WTC11 (cell line): Measurements from ENCODE around the gene TAS2R10. TPM values are rescaled to one million over a fixed set of nuclear protein-coding genes. Genes with fewer than 3 reads are reported as not detected.

Source experiments
- ATAC-seq: fragments of 200-7000 bp; cut with Tn5 transposase; 2 replicates; pipeline ENCODE4 v1.10.0; 2021; ENCODE audit warnings: mild to moderate bottlenecking, moderate library complexity
- CTCF ChIA-PET: fragments of 300-600 bp; sonication (Branson Sonifier 250); formaldehyde crosslinking; loops from one replicate; lab custom pipeline; 2021; ENCODE audit warnings: antibody characterized with exemption; lab: Charles Lee
- POLR2A ChIA-PET: fragments of 350-600 bp; sonication (Branson Sonifier 250); formaldehyde crosslinking; loops from one replicate; lab custom pipeline; 2021; ENCODE audit warnings: antibody characterized with exemption; lab: Charles Lee
- DNase-seq: peaks from one replicate; pipeline ENCODE4 v3.0.0; 2021; ENCODE audit warnings: low spot score
- H3K27ac Mint-ChIP-seq: 2 replicates; pipeline ENCODE4 v1.8.0; 2021; ENCODE audit warnings: mixed read lengths
- H3K27me3 Mint-ChIP-seq: 2 replicates; pipeline ENCODE4 v1.8.0; 2021; ENCODE audit warnings: low read depth, mild to moderate bottlenecking, moderate library complexity, mixed read lengths
- H3K36me3 Mint-ChIP-seq: 2 replicates; pipeline ENCODE4 v1.8.0; 2021; ENCODE audit warnings: mixed read lengths
- H3K4me1 Mint-ChIP-seq: 2 replicates; pipeline ENCODE4 v1.8.0; 2022; ENCODE audit warnings: mixed read lengths
- H3K4me3 Mint-ChIP-seq: 2 replicates; pipeline ENCODE4 v1.8.0; 2021; ENCODE audit warnings: mild to moderate bottlenecking, moderate library complexity, mixed read lengths
- H3K9me3 Mint-ChIP-seq: 2 replicates; pipeline ENCODE4 v1.8.0; 2021; ENCODE audit warnings: mixed read lengths
- CREM ChIP-seq: sonication (generic); formaldehyde crosslinking; IDR thresholded peaks from 2 replicates; pipeline ENCODE4 v1.8.1; 2022; ENCODE audit warnings: mild to moderate bottlenecking, missing genetic modification reagents, moderate library complexity
- FOXJ3 ChIP-seq: sonication (generic); formaldehyde crosslinking; IDR thresholded peaks from 2 replicates; pipeline ENCODE4 v1.9.0; 2021; ENCODE audit warnings: missing genetic modification reagents, mild to moderate bottlenecking, borderline replicate concordance
- GRHL2 ChIP-seq: fragments of 250-450 bp; sonication (Bioruptor Pico); IDR thresholded peaks from 2 replicates; pipeline ENCODE4 v1.8.0; 2022; ENCODE audit warnings: mild to moderate bottlenecking, moderate library complexity; ENCODE audit not compliant: insufficient replicate concordance, severe bottlenecking
- HMGA2 ChIP-seq: fragments of 250-450 bp; sonication (Bioruptor Pico); IDR thresholded peaks from 2 replicates; pipeline ENCODE4 v1.4.0; 2021; ENCODE audit warnings: mild to moderate bottlenecking, moderate library complexity
- HMGXB4 ChIP-seq: sonication (generic); formaldehyde crosslinking; IDR thresholded peaks from 2 replicates; pipeline ENCODE4 v1.8.1; 2023; ENCODE audit warnings: mild to moderate bottlenecking, moderate library complexity, missing genetic modification reagents
- IRF2 ChIP-seq: sonication (generic); formaldehyde crosslinking; IDR thresholded peaks from 2 replicates; pipeline ENCODE4 v1.8.0; 2022; ENCODE audit warnings: low read depth, missing genetic modification reagents, borderline replicate concordance
- JUN ChIP-seq: sonication (generic); formaldehyde crosslinking; IDR thresholded peaks from 2 replicates; pipeline ENCODE4 v1.8.0; 2023; ENCODE audit warnings: mild to moderate bottlenecking, missing genetic modification reagents
- MAX ChIP-seq: sonication (generic); formaldehyde crosslinking; IDR thresholded peaks from 2 replicates; pipeline ENCODE4 v1.8.0; 2022; ENCODE audit warnings: mild to moderate bottlenecking, missing genetic modification reagents
- NFATC4 ChIP-seq: fragments of 250-450 bp; sonication (Bioruptor Pico); IDR thresholded peaks from 2 replicates; pipeline ENCODE4 v1.9.0; 2021; ENCODE audit warnings: mild to moderate bottlenecking
- NFYB ChIP-seq: sonication (generic); formaldehyde crosslinking; conservative IDR thresholded peaks from 2 replicates; pipeline ENCODE4 v1.8.0; 2022; ENCODE audit warnings: low read depth, missing genetic modification reagents
- NR1H2 ChIP-seq: sonication (generic); formaldehyde crosslinking; IDR thresholded peaks from 2 replicates; pipeline ENCODE4 v1.9.0; 2021; ENCODE audit warnings: mild to moderate bottlenecking, moderate library complexity, missing genetic modification reagents
- NR3C1 ChIP-seq: sonication (generic); formaldehyde crosslinking; conservative IDR thresholded peaks from 2 replicates; pipeline ENCODE4 v1.8.1; 2023; ENCODE audit warnings: low read depth, mild to moderate bottlenecking, missing genetic modification reagents
- OVOL2 ChIP-seq: fragments of 250-450 bp; sonication (Bioruptor Pico); IDR thresholded peaks from 2 replicates; pipeline ENCODE4 v1.9.0; 2021; ENCODE audit warnings: mild to moderate bottlenecking, borderline replicate concordance
- PREB ChIP-seq: sonication (generic); formaldehyde crosslinking; IDR thresholded peaks from 2 replicates; pipeline ENCODE4 v1.8.1; 2022; ENCODE audit warnings: mild to moderate bottlenecking, missing genetic modification reagents, moderate library complexity, borderline replicate concordance
- USF1 ChIP-seq: sonication (generic); formaldehyde crosslinking; IDR thresholded peaks from 2 replicates; pipeline ENCODE4 v1.8.0; 2022; ENCODE audit warnings: mild to moderate bottlenecking, missing genetic modification reagents
- ZBTB21 ChIP-seq: sonication (generic); formaldehyde crosslinking; IDR thresholded peaks from 2 replicates; pipeline ENCODE4 v1.8.1; 2023; ENCODE audit warnings: mild to moderate bottlenecking, missing genetic modification reagents, borderline replicate concordance
- ZBTB43 ChIP-seq: sonication (generic); formaldehyde crosslinking; IDR thresholded peaks from 2 replicates; pipeline ENCODE4 v1.8.1; 2023; ENCODE audit warnings: mild to moderate bottlenecking, missing genetic modification reagents
- ZNF121 ChIP-seq: sonication (generic); formaldehyde crosslinking; IDR thresholded peaks from 2 replicates; pipeline ENCODE4 v1.8.0; 2023; ENCODE audit warnings: missing genetic modification reagents
- ZNF396 ChIP-seq: fragments of 250-450 bp; sonication (Bioruptor Pico); IDR thresholded peaks from 2 replicates; pipeline ENCODE4 v1.8.0; 2021; ENCODE audit warnings: mild to moderate bottlenecking, moderate library complexity, borderline replicate concordance
- ZNF423 ChIP-seq: fragments of 250-450 bp; sonication (Bioruptor Pico); IDR thresholded peaks from 2 replicates; pipeline ENCODE4 v2.1.2; 2022; ENCODE audit warnings: mild to moderate bottlenecking, moderate library complexity
- total RNA-seq: library from RNA; stranded (reverse); gene quantifications from 3 replicates; pipeline ENCODE4 v1.2.3, GENCODE V29; 2021
- TF ChIP-seq, protein P1 (sequence below): sonication (generic); formaldehyde crosslinking; IDR thresholded peaks from 2 replicates; pipeline ENCODE4 v1.8.0; 2022; ENCODE audit warnings: mild to moderate bottlenecking, missing genetic modification reagents
- TF ChIP-seq, protein P2 (sequence below): fragments of 250-450 bp; sonication (Bioruptor Pico); IDR thresholded peaks from 2 replicates; pipeline ENCODE4 v1.9.0; 2021; ENCODE audit warnings: mild to moderate bottlenecking

Gene TAS2R10
- total RNA-seq, 1 experiment from 2014 or later: not detected

GRCh38 chr12:10867381-10867780 is 41.2 kb upstream of the TAS2R10 start:
- no peak overlapping the region for H3K4me3 Mint-ChIP-seq
- ATAC-seq (no peak), DNase-seq (no peak)
- TF ChIP-seq ZBTB21 (CRISPR knock-in tag) (no peak), NR3C1 (CRISPR knock-in tag) (no peak)
- H3K27me3 Mint-ChIP-seq: no peaks in the 10 kb centered on the region
- H3K4me1 Mint-ChIP-seq: no peaks in the 10 kb centered on the region
- ChIA-PET CTCF (interaction anchor here (1.2 kb wide), 1 partner anchor 333 kb away, joined by 3 read pairs; no protein-coding TSS in a partner anchor), POLR2A (no interaction called here)
- no peak overlapping the region for H3K27ac Mint-ChIP-seq
- peaks cover 7% of the 10 kb centered on the region for H3K9me3 Mint-ChIP-seq
- no peaks in the 10 kb centered on the region for H3K36me3 Mint-ChIP-seq

DNA sequence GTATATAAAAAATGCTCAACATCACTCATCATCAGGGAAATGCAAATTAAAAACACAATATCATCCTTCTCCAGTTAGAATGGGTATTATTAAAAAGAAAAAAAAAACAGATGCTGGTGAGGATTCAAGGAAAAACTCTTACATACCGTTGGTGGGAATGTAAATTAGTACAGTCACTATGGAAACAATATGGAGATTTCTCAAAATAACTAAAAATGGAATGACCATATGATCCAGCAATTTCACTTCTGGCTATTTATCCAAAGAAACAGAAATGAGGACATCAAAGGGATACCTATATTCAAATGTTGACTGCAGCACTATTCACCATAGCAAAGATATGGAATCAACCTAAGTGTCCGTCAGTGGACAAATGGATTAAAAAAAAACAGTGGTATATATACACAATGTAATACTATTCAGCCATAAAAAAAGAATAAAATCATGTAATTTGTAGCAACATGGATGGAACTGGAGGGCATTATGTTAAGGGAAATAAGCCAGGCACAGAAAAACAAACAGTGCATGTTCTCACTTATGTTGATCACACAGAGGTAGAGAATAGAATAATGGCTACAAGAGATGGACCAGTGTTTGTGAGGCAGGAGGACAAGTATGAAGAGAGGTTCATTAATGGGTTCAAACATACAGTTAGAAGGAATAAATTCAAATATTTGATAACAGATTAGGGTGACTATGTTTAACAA is 37.5 kb upstream of the TAS2R10 start:
- no peak for DNase-seq
- POLR2A ChIA-PET: no interaction called here
- H3K4me1 Mint-ChIP-seq: 0 out of 2 replicates have a peak, but pooled peaks cover 3% of the 10 kb centered on the region

DNA sequence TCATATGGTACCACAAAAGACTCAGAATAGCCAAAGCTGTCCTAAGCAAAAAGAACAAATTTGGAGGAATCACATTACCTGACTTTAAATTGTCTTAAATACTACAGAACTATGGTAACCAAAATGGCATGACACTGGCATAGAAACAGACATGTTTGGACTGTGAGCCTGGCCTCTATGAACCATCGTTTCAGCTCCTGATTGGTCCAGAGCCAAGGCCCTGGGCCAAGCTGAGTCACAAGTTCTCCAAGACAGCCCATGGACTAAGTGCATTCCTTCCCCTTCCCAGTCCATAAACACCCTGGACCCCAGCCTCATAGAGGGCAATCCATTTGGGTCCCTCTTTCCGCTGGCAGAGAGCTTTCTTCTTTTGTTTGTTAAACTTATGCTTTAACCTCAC is 35.2 kb upstream of the TAS2R10 start:
- no peak for DNase-seq
- Mint-ChIP-seq H3K36me3 (peaks cover 34% of the 10 kb centered on the region), H3K4me1 (0 out of 2 replicates have a peak, but pooled peaks cover 3% of the 10 kb centered on the region)
- TF ChIP-seq IRF2 (CRISPR knock-in tag) (no peak), NR1H2 (CRISPR knock-in tag) (no peak), FOXJ3 (CRISPR knock-in tag) (no peak), ZNF121 (CRISPR knock-in tag) (no peak), JUN (no peak), GRHL2 (CRISPR knock-in tag) (no peak), OVOL2 (no peak), NFYB (CRISPR knock-in tag) (no peak), HMGA2 (no peak), HMGXB4 (CRISPR knock-in tag) (no peak), MAX (CRISPR knock-in tag) (no peak)
- TF ChIP-seq, protein P1, sequence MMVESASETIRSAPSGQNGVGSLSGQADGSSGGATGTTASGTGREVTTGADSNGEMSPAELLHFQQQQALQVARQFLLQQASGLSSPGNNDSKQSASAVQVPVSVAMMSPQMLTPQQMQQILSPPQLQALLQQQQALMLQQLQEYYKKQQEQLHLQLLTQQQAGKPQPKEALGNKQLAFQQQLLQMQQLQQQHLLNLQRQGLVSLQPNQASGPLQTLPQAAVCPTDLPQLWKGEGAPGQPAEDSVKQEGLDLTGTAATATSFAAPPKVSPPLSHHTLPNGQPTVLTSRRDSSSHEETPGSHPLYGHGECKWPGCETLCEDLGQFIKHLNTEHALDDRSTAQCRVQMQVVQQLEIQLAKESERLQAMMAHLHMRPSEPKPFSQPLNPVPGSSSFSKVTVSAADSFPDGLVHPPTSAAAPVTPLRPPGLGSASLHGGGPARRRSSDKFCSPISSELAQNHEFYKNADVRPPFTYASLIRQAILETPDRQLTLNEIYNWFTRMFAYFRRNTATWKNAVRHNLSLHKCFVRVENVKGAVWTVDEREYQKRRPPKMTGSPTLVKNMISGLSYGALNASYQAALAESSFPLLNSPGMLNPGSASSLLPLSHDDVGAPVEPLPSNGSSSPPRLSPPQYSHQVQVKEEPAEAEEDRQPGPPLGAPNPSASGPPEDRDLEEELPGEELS (CRISPR knock-in tag): no peak
- TF ChIP-seq, protein P2, sequence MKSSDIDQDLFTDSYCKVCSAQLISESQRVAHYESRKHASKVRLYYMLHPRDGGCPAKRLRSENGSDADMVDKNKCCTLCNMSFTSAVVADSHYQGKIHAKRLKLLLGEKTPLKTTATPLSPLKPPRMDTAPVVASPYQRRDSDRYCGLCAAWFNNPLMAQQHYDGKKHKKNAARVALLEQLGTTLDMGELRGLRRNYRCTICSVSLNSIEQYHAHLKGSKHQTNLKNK (CRISPR knock-in tag): no peak

More for the DNA sequence above, 37.5 kb upstream of the TAS2R10 start:
- Mint-ChIP-seq H3K27me3 (no peaks in the 10 kb centered on the region), H3K4me3 (no peak overlapping the region), H3K9me3 (peaks cover 29% of the 10 kb centered on the region), H3K36me3 (peaks cover 12% of the 10 kb centered on the region), H3K27ac (no peak overlapping the region)
- CTCF ChIA-PET: no interaction called here
- no peak for TF ChIP-seq ZNF423 (CRISPR knock-in tag)
- no peak for TF ChIP-seq ZBTB43 (CRISPR knock-in tag)
- no peak for TF ChIP-seq PREB
- no peak for TF ChIP-seq CREM (CRISPR knock-in tag)
- no peak for TF ChIP-seq USF1
- TF ChIP-seq NFATC4 (CRISPR knock-in tag): no peak
- TF ChIP-seq MAX (CRISPR knock-in tag): no peak
- TF ChIP-seq ZNF396: no peak
- ATAC-seq: no peak

More for the DNA sequence above, 35.2 kb upstream of the TAS2R10 start:
- peaks cover 52% of the 10 kb centered on the region for H3K9me3 Mint-ChIP-seq
- H3K27ac Mint-ChIP-seq: no peak overlapping the region; the same call in 1 of the 2 replicates
- H3K27me3 Mint-ChIP-seq: no peaks in the 10 kb centered on the region
- POLR2A ChIA-PET: no interaction called here
- ATAC-seq: no peak
- H3K4me3 Mint-ChIP-seq: no peak overlapping the region
- CTCF ChIA-PET: no interaction called here
